GM19025 (cell line): ENCODE data around the gene PLXNA2.

Source experiments
- ATAC-seq: cut with Tn5 transposase; IDR thresholded peaks from one replicate; pipeline ENCODE4 v1.9.1; 2021; ENCODE audit warnings: mild to moderate bottlenecking, low read depth, moderate library complexity; ENCODE audit not compliant: unreplicated experiment

The PLXNA2 gene

DNA sequence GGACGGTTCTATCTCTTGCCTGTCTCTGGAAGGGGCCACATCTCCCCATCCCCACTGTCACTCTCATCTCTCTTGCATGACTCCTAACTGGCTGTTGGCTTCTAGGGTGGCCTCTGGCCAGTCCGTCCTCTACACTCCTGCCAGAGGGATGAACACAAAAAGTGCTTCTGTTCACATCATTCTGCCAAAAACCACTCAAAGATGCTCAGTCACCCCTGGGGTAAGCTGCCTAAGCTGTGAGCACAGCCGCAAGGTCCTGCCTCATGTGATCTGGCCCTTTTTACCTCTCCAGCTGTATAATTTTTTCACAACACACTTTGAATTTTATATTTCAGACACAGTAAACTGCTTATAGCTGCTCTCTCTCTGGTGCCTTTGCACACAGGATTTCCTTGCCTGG, 235.7 kb downstream of the PLXNA2 start:
- ATAC-seq = no peak

DNA sequence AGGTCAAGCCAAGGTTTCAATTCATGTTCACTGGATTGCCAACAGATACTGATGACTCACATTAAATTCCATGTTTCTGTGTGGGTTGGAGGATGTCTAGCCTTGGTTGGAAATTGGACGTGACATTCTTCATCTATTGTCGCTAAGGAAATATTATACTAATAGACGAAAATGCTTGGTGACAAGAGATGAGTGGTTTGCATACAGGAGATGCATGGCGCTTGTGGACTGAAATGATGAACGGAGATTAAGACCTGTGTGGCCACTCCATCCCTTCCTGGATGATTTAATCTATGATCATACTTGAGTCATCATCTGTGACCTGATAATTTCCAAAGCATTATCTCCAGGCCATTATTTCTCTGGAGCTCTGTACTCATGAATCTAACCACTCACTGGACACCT, 236.2 kb downstream of the PLXNA2 start:
- ATAC-seq = no peak

DNA sequence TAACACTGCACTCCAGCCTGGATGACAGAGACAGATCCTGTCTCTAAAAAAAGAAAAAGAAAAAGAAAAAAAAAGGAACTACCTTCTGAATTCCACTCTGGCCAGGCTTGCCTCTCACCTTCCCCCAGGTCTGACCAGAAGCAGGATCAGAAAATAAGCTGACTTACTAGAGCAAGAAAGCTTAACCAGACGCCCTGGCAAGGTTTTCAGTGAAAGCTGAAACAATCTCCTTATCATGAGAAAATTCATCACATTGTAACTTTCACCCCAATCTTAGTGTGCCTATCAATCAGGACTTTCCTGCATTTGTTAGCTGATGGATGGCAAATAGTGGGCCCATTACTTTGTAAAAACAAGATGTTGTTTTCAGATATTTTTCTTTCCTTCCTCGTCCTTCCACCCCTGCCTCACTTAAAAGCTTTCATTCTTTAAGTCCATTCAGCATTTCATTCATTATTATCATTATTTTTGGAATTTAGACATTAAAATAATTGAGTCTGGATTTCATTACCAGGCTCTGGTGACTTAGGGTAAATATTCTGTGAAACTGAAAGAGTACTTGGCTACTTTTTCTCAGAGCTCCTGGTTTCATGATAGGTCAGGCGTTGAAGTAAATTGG, 236.8 kb downstream of the PLXNA2 start:
- no peak for ATAC-seq

DNA sequence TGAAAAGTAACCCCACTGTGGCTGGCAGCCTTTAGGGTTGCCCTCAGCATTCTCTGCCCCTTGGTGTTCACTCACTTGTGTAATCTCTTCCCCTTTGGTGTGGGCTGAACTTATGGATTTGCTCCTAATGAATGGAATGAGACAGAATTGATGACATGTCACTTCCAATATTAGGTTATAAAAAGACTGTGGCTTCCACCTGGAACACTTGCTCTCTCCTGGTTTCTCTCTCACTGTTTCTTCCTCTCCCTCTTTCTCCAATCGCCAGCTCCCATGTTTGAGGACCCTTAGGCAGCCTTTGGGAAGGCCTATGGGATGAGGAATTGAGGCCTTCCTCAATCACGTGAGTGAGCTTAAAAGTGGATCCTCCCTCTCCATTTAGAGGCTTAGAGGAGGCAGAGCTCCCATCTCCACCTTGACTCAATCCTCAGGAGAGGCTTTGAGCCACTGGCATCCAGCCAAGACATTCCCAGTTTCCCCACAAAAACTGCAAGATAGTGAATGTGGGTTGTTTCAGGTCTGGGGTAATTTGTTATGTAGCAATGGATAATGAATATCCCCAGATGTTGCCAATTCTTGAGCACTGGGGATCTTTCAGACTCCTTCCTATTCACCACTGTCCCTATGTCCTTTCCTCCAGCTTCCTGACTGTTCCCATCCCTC, 237.8 kb downstream of the PLXNA2 start:
- ATAC-seq = no peak

DNA sequence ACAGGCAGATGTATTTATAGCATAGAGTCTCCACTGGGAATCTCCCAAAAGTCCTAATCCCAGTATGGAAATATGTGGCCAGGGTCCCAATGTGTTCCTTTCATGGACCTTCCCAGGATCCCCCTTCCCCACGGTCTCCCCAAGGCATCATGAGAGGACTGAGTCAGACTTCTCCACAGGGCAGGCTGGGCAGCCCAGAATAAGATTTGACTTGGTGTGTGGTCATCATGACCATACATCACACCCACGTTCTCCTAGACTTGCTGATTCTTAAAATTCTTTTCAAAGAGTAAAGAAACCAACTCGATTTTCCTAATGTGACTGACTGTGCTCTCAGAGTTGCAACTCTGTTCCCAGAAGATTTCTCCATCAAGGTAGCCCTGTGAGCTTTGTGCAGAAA, 239.3 kb downstream of the PLXNA2 start:
- no peak for ATAC-seq

DNA sequence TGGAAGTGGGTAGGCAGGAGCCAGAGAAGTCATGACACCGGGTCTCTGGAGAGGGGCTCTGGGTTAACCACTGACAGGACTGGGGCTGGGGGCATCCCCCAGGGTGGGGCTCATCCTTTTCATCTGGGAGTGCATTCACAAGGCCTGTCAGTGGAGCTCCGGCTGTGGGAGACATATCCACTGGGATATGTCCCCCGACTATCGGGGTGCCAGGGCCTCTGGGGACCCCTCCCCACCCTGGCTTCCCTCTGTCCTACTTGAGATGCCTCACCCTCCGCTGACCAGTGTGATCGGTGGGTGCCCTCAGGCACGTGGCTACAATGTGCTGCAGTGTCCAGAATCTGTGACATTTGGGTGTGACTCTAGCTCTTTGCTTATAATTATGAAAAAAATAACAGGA, 240.9 kb downstream of the PLXNA2 start:
- no peak for ATAC-seq

DNA sequence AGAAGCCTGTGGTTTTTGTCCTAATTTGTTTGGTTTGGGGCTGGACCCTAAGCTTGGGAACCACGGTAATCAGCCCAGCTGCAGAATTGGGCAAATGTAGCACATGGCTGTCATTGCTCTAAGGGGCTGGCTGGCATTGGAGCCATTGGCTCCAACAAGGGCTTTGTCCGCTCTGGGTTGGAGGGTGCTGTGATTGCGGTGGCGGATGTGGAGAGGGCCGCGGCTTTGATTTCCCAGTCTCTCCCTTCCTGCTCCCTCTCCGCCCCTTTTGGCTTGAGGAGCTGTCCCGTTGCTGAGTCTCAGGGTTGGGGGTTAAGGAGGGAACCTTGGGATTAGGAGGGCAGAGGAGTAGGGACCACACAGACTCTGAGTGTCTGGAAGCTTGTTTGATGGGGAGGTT, 241.5 kb downstream of the PLXNA2 start:
- no peak for ATAC-seq

DNA sequence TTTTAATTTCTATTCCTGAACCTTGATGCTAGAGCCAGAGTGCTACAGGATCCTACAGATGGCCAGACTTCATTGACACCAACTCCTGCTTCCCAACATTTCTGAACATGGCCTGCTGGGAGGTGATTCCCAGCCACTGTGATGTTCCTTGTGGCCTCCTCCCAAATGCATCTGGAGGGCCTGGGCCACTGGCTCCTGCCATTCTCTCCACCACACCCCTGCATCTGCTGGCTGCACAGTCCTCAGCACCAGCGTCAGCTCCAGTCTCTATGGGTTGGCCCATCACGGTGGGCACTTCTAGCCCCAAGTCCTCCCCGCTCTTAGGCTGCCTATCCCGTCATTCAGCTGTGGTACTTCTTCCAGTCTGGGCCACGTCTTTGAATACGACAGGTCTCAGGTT, 242.1 kb downstream of the PLXNA2 start:
- no peak for ATAC-seq

DNA sequence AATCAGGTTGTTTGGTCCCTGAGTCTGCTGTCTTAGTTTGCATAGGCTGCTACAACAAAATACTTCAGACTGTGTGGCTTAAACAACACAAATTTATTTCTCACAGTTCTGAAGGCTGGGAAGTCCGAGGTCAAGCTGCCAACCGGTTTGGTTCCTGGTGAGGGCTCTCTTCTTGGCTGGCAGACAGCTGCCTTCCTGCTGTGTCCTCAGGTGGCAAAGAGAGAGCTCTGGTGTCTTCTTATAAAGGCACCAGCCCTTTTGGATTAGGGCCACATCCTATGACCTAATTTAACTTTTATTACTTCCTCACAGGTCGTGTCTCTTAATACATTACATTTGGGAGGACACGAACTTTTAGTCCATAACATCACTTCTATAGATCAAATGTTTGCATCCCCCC, 243.7 kb downstream of the PLXNA2 start:
- ATAC-seq = no peak

DNA sequence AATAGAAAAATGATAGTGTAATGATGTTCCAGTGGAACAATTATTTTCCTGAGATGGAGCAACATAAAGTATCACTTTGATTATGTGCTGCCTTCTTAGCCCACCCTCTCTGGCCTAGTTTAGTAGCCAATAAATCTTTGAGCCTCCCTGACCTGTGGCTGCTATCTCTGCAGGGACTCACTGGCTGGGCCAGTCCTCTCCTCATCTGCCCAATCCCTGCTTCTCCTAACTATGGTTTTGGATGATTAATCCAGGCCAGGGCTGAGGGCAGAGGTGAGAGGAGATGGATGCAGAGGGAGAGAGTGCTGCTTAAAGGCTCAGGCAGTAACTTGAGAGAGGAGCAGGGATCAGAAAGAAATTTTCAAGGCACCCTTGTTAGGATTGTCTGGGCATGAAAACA, 244.2 kb downstream of the PLXNA2 start:
- ATAC-seq = no peak

DNA sequence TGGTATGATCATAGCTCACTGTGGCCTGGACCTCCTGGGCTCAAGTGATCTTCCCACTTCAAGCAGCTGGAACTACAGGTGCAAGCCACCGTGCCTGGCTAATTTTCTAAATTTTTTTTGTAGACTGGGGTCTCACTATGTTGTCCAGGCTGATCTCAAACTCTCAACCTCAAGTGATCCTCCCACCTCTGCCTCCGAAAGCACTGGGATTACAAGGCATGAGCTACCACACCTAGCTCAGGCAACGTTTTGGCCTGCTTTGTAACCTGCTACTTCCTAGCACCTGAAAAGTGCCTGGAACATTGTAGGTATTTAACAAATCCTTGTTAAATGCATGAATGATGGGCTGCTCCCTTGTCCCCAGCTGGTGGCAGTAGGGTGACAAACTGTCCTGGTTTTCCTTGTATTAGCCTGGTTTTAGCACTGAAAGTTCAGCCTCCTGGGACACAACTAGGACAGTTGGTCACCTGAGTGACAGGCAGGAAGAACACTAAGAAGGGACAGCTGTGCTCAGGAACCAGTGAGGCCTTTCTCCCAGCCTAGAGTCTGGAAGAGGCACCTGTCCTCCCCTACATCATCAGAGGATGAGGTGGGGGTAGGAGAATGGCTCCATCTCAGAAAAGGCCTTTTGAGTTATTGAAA, 244.8 kb downstream of the PLXNA2 start:
- no peak for ATAC-seq

DNA sequence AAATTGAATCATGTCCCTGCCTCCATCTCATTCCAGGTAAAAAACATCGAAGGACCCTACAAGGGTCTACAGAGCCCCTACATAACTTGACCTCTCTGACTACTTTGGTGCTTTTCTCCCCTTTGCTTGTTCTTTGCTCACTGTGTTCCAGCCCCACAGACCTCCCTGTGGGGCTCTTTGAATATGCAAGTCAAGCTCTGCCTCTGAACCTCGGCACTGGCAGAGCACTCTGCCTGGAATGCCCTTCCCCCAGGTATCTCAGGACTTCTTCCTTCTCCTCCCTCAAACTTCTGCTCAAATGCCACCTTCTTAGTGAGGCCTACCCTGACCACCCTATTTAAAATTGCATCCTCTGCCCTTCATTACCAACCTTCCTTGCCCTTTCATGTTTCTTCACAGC, 245.5 kb downstream of the PLXNA2 start:
- no peak for ATAC-seq

DNA sequence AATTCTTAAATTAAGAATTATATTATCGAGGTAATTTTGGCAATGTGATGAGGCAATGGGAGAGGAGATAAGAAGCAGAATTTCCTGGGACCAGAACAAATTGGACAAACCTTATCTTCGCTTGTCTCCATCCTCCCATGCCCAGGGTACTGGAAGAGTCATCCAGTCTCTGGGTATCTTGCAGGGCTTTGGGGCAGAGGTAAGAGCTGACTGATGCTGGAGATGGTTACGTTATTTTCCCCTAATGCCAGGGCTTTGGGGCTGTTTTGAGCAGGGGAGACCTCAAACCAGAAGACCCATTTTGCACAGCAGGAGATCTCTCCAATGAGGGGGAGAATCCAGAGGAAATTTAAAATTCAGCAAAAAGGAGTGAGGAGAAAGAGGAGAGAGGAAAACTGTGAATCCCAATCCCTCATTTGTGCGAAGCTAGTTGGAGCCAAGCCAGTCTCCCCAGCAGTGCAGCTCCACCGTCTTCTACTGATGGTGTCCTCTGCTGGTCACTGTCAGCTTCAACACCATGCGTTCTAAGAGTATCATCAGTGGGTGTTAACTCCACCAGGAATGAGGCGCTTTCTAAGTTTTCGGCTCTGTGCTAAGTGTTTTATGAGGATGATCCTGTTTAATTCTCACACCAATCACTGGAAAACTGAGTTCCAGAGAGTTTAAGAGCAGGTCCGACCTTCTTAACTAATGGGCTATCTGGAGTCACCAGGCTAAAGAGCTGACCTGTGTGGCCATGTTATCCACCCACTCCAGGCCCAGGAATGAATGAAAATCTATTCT, 246.5 kb downstream of the PLXNA2 start:
- ATAC-seq = peak; percentile 72

DNA sequence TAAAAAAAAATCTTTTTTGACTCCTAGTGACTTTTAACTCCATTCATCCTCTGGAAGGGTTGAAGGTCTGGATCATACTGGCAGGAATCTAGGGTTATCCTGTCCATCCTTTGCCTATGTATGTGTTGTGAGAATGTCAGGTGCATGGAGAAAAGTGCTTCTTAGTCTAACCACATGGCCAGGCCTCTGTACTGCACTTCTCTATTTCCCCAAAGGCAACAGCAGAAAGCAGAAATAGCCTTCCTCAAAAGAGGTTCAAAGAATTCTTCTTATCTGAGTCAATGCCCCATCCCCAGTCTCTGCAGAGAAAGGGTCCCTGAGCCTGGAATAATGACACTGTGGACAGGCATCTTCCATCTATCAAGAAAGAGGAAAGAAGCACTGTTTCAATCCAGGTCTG, 247.5 kb downstream of the PLXNA2 start:
- no peak for ATAC-seq

DNA sequence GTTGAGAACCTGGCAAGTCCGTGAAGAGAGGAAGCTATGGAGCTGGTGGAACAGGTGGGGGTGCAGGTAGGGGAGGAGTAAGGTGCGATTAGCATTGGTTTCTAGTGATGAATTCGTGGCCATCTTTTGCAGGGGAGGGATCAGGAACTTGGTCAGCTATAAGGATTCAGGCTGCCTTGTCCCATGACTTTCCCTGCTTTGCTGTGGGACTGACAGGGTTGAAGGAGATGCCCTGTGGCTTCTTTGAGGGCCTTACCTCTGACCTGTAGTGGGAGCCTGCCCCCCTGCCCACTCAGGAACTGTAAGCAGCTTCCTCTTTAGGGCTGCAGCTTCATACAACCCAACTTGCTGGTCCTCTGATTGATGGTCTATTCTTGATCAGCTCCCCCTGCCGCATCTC, 248.6 kb downstream of the PLXNA2 start:
- ATAC-seq = no peak

DNA sequence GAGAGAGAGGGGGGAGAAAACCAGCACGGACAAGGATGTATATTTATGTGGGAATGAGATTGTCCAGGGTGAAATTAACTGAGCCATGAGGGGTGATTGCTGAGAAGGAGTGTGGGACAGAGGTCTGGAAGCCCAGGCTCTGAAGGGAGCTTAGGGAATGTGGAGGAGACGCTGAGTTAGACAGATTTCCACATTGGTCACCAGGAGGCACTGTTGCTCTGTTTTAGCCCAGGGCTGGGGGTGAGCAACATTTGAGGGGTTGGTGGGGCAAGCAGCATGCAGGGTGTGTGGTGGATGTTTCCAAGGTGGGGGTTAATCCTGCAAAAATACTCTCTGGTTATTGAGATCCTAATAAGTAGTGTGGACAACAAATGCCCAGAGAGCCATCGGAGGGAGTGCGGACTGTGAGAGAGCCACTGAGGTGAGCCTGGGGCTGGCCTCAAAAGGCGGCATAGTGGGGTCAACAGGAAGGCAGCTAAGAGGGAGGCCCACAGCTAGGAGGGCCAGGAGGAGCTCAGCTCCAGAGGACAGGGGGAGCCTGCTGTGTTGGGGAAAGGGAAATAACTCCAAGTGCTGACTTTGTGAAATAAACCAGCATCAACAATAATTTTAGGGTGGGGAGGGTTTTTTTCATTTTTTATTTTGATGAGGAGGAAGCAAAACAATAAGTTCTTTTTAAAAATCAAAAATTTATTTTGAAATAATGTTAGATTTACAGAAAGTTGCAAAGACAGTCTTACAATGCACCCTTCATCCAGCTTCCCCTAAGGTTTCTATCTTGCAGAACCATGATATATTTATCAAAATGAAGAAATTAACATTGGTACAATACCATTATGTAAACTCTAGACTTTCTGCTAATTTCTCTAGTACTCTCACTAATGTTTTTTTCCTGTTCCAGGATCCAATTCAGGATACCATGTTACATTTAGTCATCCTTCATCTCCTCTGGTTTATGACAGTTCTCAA, 250.4 kb downstream of the PLXNA2 start:
- no peak for ATAC-seq

DNA sequence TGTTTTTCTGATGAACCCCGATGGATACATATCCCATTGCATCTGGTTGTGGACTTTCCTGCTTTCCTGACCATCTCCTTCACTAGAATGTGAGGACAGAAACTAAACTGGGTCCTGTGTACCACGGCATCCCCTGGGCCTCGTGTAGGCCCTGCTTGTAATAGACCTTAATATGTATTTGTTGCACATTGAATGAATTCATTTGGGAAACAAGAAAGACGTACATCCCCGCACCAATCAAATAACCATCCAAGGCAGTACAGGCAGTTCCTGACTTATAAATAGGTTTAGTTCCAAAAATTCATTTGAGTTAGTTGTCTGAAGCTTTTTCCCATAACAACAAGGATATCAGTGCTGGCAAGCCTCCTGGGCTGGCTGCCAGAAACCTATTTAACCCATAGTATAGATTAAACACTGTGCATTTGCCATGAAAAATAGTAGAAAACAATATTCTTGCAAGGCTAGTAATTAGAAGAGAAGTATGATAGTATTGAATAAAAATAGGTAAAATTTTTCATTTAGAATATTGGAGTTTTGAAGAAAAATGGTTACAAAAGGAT, 251.4 kb downstream of the PLXNA2 start:
- ATAC-seq = no peak

DNA sequence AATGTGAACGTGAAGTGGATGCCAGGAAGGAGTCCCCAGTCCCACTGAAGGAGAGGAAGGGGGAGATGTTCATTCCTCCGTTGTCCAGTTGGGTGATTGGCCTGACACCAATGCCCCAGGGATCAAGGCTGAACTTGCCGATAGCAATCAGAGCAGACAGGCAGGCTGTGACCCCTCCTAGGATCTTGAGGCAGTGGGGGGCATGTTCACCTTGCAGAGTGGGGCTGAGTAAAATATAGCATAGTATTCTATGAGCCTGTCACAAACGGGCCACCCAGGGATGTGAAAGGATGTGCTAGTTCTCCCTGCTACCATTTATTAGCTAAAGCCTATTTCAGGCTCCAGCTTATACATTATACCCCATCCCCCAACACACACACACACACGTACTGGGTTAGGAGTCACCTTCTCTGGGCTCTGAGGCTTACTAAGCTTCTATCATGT, 252.6 kb downstream of the PLXNA2 start:
- no peak for ATAC-seq

DNA sequence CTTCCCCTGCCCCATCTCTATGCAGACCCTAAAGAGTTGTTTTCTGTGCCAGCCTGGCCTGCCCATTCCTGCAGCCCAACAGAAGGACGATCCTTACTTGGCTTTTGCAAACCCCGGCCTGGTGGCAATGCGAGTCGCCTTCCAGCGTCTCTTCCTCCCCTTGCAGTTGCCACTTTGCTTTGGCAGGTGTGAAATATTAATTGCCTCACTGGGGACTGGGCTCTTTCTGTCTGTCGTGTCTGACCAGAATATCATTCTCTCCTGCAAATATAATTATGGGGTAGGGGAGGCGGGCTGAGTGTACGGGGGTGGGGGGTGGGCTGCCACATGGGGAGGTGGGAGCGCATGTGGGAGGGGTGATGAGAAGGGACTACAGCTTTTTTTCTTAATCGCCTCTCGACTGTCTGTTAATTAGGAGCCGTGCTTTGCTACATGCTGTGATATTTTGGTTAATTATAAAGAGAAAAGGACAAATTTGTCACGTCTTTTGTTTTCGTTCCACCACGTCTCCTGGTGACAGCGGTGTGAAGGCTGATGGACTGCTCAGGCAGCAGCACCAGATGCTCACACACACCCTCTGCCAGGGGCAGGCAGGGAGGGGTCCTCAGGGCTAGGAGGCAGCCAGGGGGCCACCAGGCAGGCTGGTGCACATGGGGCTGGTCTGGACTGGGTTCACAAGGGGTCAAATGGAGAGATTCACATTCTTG, 253.2 kb downstream of the PLXNA2 start:
- no peak for ATAC-seq
